ENCODE results near the gene PTPRH. TPM values are rescaled to one million over a fixed set of nuclear protein-coding genes. Genes with fewer than 3 reads are reported as not detected.

Gene PTPRH
- total and polyA plus RNA-seq, 3 experiments from 2014 or later = not detected

DNA sequence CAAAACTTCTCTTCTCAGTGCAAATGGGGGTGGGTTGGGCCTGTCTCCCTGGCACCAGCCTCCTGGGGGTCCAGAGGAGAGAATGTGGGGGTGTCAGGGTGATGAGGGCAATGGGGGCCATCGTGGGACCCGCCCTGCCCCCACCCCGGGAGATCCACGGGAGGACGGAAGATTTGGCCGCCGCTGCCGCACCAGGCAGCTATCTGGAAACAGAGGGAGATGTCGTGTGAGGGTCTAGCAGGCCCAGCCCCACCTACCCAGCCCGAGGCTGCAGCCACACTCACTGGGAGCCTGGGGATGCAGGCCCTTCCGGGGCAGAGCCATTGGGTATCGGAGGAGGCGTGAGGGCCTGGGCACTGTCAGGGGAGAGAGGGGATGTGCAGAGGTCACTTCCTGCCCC lies 21.0 kb upstream of the PTPRH start:
- H3K27me3 Mint-ChIP-seq = no peaks in the 10 kb centered on the region
- peaks cover 4 to 10% (median 4%) of the 10 kb centered on the region in 3 donors for H3K4me1 Mint-ChIP-seq
- H3K4me1 ChIP-seq (ENCODE audit: insufficient read depth, low read length) = no peaks in the 10 kb centered on the region
- DNase-seq = no peak
- H3K27ac Mint-ChIP-seq = peak overlapping the region in 1 of 8 donors; percentile 76
- ChIA-PET CTCF (no interaction called here), POLR2A (no interaction called here)
- no peaks in the 10 kb centered on the region for H3K9me3 ChIP-seq (ENCODE audit: low read length)
- H3K36me3 ChIP-seq (ENCODE audit: insufficient read depth, low read length) = peaks cover 45% of the 10 kb centered on the region
- no peaks in the 10 kb centered on the region for H3K27me3 ChIP-seq (ENCODE audit: insufficient read depth, low read length, poor library complexity, severe bottlenecking)
- no peak overlapping the region for H3K27ac ChIP-seq (ENCODE audit: low read depth, low read length)
- H3K9me3 Mint-ChIP-seq = no peaks in the 10 kb centered on the region
- no peak overlapping the region for H3K4me3 ChIP-seq (ENCODE audit: low read length)
- no peak overlapping the region for H3K4me3 Mint-ChIP-seq
- peaks cover 7 to 92% (median 14%) of the 10 kb centered on the region in 3 donors for H3K36me3 Mint-ChIP-seq

DNA sequence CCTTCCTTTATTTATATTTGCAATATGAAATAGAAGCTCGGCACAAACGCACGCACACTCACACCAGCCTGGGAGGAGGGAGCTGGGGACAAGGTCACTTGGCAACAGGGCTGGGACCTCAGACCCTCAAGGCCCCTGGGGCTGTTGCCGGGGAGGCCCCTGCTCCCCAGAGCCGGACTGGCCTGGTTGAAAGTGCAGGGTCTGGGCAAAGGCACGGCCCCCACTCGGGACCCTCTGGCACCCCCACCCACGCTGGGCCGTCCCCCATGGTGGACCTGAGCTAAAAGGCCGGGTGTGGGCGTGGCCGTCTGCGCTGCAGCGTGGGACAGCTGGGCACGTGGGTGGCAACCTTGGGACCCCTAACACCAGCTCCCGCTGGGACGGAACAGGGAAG lies 20.5 kb upstream of the PTPRH start:
- POLR2A ChIA-PET = no interaction called here
- Histone ChIP-seq H3K4me1 (ENCODE audit: insufficient read depth, low read length) (no peaks in the 10 kb centered on the region), H3K9me3 (ENCODE audit: low read length) (no peaks in the 10 kb centered on the region), H3K27ac (ENCODE audit: low read depth, low read length) (no peak overlapping the region), H3K4me3 (ENCODE audit: low read length) (no peak overlapping the region), H3K36me3 (ENCODE audit: insufficient read depth, low read length) (peaks cover 41% of the 10 kb centered on the region), H3K27me3 (ENCODE audit: insufficient read depth, low read length, poor library complexity, severe bottlenecking) (no peaks in the 10 kb centered on the region)
- Mint-ChIP-seq H3K27ac (no peak overlapping the region), H3K4me3 (no peak overlapping the region), H3K4me1 (peaks cover 0 to 7% (median 4%) of the 10 kb centered on the region in 3 donors), H3K9me3 (no peaks in the 10 kb centered on the region), H3K27me3 (no peaks in the 10 kb centered on the region), H3K36me3 (peaks cover 3 to 87% (median 10%) of the 10 kb centered on the region in 3 donors)
- no peak for DNase-seq
- CTCF ChIA-PET = no interaction called here

- Mint-ChIP-seq H3K4me3 (no peak overlapping the region), H3K9me3 (no peaks in the 10 kb centered on the region), H3K27ac (peak overlapping the region in 2 of 8 donors; percentile 46 to 50), H3K4me1 (peaks cover 0 to 5% (median 4%) of the 10 kb centered on the region in 3 donors), H3K27me3 (no peaks in the 10 kb centered on the region), H3K36me3 (peaks cover 3 to 82% (median 5%) of the 10 kb centered on the region in 3 donors)
- Histone ChIP-seq H3K4me3 (ENCODE audit: low read length) (no peak overlapping the region), H3K4me1 (ENCODE audit: insufficient read depth, low read length) (no peaks in the 10 kb centered on the region), H3K27me3 (ENCODE audit: insufficient read depth, low read length, poor library complexity, severe bottlenecking) (no peaks in the 10 kb centered on the region), H3K36me3 (ENCODE audit: insufficient read depth, low read length) (peaks cover 36% of the 10 kb centered on the region), H3K27ac (ENCODE audit: low read depth, low read length) (no peak overlapping the region), H3K9me3 (ENCODE audit: low read length) (no peaks in the 10 kb centered on the region)
- ChIA-PET POLR2A (no interaction called here), CTCF (no interaction called here)
- DNase-seq = no peak
Observed at GRCh38 chr19:55229145-55229788, 20.0 kb upstream of the PTPRH start.

- peaks cover 0 to 4% (median 3%) of the 10 kb centered on the region in 3 donors for H3K4me1 Mint-ChIP-seq
- DNase-seq = no peak
- peak within 1 kb of the TSS in 3 of 8 donors; percentile 46 to 69 (median 50) for H3K27ac Mint-ChIP-seq
- H3K27ac ChIP-seq (ENCODE audit: low read depth, low read length) = no peak within 1 kb of the TSS
- peaks cover 33% of the 10 kb centered on the region for H3K36me3 ChIP-seq (ENCODE audit: insufficient read depth, low read length)
- no peaks in the 10 kb centered on the region for H3K4me1 ChIP-seq (ENCODE audit: insufficient read depth, low read length)
- H3K9me3 ChIP-seq (ENCODE audit: low read length) = no peaks in the 10 kb centered on the region
- no peak within 1 kb of the TSS for H3K4me3 Mint-ChIP-seq
- CTCF ChIA-PET = no interaction called here
- no peaks in the 10 kb centered on the region for H3K27me3 Mint-ChIP-seq
- POLR2A ChIA-PET = no interaction called here
- no peak within 1 kb of the TSS for H3K4me3 ChIP-seq (ENCODE audit: low read length)
- no peaks in the 10 kb centered on the region for H3K9me3 Mint-ChIP-seq
- peaks cover 3 to 77% (median 5%) of the 10 kb centered on the region in 3 donors for H3K36me3 Mint-ChIP-seq
- H3K27me3 ChIP-seq (ENCODE audit: insufficient read depth, low read length, poor library complexity, severe bottlenecking) = no peaks in the 10 kb centered on the region
Observed at GRCh38 chr19:55228403-55229031, 19.2 kb upstream of the PTPRH start, which contains the start of gene TMEM86B. TMEM86B (minus strand) TSS chr19:55228763; CDS start chr19:55228741, 22 bp downstream.

- Histone ChIP-seq H3K27me3 (ENCODE audit: insufficient read depth, low read length, poor library complexity, severe bottlenecking) (no peaks in the 10 kb centered on the region), H3K4me3 (ENCODE audit: low read length) (no peak overlapping the region), H3K9me3 (ENCODE audit: low read length) (no peaks in the 10 kb centered on the region), H3K36me3 (ENCODE audit: insufficient read depth, low read length) (peaks cover 27% of the 10 kb centered on the region), H3K27ac (ENCODE audit: low read depth, low read length) (no peak overlapping the region), H3K4me1 (ENCODE audit: insufficient read depth, low read length) (no peaks in the 10 kb centered on the region)
- Mint-ChIP-seq H3K27me3 (no peaks in the 10 kb centered on the region), H3K9me3 (no peaks in the 10 kb centered on the region), H3K4me3 (no peak overlapping the region), H3K27ac (peak overlapping the region in 1 of 8 donors; percentile 69), H3K4me1 (peaks cover 0 to 3% (median under 1%) of the 10 kb centered on the region in 3 donors), H3K36me3 (peaks cover 3 to 76% (median 5%) of the 10 kb centered on the region in 3 donors)
- POLR2A ChIA-PET = no interaction called here
- no peak for DNase-seq
- CTCF ChIA-PET = no interaction called here
Observed at GRCh38 chr19:55228015-55228391, 18.7 kb upstream of the PTPRH start.

- ChIA-PET CTCF (no interaction called here), POLR2A (no interaction called here)
- Mint-ChIP-seq H3K9me3 (no peaks in the 10 kb centered on the region), H3K27ac (no peak overlapping the region), H3K27me3 (no peaks in the 10 kb centered on the region), H3K36me3 (peaks cover 3 to 70% (median 5%) of the 10 kb centered on the region in 3 donors), H3K4me3 (no peak overlapping the region), H3K4me1 (peaks cover 0 to 3% (median 0%) of the 10 kb centered on the region in 3 donors)
- Histone ChIP-seq H3K9me3 (ENCODE audit: low read length) (no peaks in the 10 kb centered on the region), H3K4me3 (ENCODE audit: low read length) (no peak overlapping the region), H3K36me3 (ENCODE audit: insufficient read depth, low read length) (peaks cover 22% of the 10 kb centered on the region), H3K4me1 (ENCODE audit: insufficient read depth, low read length) (no peaks in the 10 kb centered on the region), H3K27ac (ENCODE audit: low read depth, low read length) (no peak overlapping the region), H3K27me3 (ENCODE audit: insufficient read depth, low read length, poor library complexity, severe bottlenecking) (no peaks in the 10 kb centered on the region)
- no peak for DNase-seq
Observed at GRCh38 chr19:55227241-55228014, 18.1 kb upstream of the PTPRH start.

- POLR2A ChIA-PET = no interaction called here
Observed at GRCh38 chr19:55226788-55227187, 17.5 kb upstream of the PTPRH start.

DNA sequence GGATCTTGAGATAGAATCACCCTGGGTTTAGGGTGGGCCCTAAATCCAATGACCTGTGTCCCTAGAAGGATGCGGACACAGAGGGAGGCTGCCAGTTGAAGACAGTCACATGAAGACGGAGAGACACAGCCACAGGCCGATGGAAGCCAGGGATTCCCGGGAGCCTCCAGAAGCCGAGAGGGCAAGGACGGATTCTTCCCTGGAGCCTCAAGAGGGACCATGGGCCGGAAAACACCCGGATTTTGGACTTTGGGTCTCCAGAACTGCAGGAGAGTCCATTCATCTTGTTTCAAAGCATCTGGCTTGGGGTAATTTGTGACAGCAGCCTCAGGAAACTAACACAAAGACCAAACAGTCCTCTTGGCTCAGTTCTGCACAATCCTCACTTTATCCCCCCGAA lies 17.0 kb upstream of the PTPRH start:
- no peak overlapping the region for H3K27ac ChIP-seq (ENCODE audit: low read depth, low read length)
- H3K27me3 ChIP-seq (ENCODE audit: insufficient read depth, low read length, poor library complexity, severe bottlenecking) = no peaks in the 10 kb centered on the region
- H3K4me3 ChIP-seq (ENCODE audit: low read length) = no peak overlapping the region
- peaks cover 10% of the 10 kb centered on the region for H3K36me3 ChIP-seq (ENCODE audit: insufficient read depth, low read length)
- Mint-ChIP-seq H3K36me3 (peaks cover 3 to 61% (median 7%) of the 10 kb centered on the region in 3 donors), H3K9me3 (no peaks in the 10 kb centered on the region), H3K4me1 (peaks cover 0 to 3% (median 3%) of the 10 kb centered on the region in 3 donors), H3K4me3 (no peak overlapping the region), H3K27me3 (no peaks in the 10 kb centered on the region), H3K27ac (no peak overlapping the region)
- DNase-seq = no peak
- ChIA-PET POLR2A (no interaction called here), CTCF (no interaction called here)
- H3K9me3 ChIP-seq (ENCODE audit: low read length) = no peaks in the 10 kb centered on the region
- H3K4me1 ChIP-seq (ENCODE audit: insufficient read depth, low read length) = no peaks in the 10 kb centered on the region

More at GRCh38 chr19:55226788-55227187, 17.5 kb upstream of the PTPRH start:
- Histone ChIP-seq H3K9me3 (ENCODE audit: low read length) (no peaks in the 10 kb centered on the region), H3K27ac (ENCODE audit: low read depth, low read length) (no peak overlapping the region), H3K4me1 (ENCODE audit: insufficient read depth, low read length) (no peaks in the 10 kb centered on the region), H3K27me3 (ENCODE audit: insufficient read depth, low read length, poor library complexity, severe bottlenecking) (no peaks in the 10 kb centered on the region), H3K36me3 (ENCODE audit: insufficient read depth, low read length) (peaks cover 15% of the 10 kb centered on the region), H3K4me3 (ENCODE audit: low read length) (no peak overlapping the region)
- no peak overlapping the region for H3K4me3 Mint-ChIP-seq
- CTCF ChIA-PET = no interaction called here
- DNase-seq = no peak
- H3K4me1 Mint-ChIP-seq = peaks cover 0 to 3% (median 0%) of the 10 kb centered on the region in 3 donors
- no peaks in the 10 kb centered on the region for H3K9me3 Mint-ChIP-seq
- H3K27ac Mint-ChIP-seq = peak overlapping the region in 1 of 8 donors; percentile 85
- peaks cover 3 to 64% (median 5%) of the 10 kb centered on the region in 3 donors for H3K36me3 Mint-ChIP-seq
- H3K27me3 Mint-ChIP-seq = no peaks in the 10 kb centered on the region
